AG04449 (cell line): Measurements from ENCODE around the gene TENT4B.

Experiments
- CTCF ChIA-PET: fragments of 350-600 bp; formaldehyde crosslinking; extraction: SDS; loops from one replicate; lab custom pipeline; 2021; ENCODE audit warnings: antibody characterized with exemption; lab: Yijun Ruan, JAX
- POLR2A ChIA-PET: fragments of 400-600, 350-600 bp; formaldehyde crosslinking; extraction: SDS; loops from one replicate; lab custom pipeline; 2020; ENCODE audit warnings: antibody characterized with exemption, inconsistent platforms; lab: Yijun Ruan, JAX
- DNase-seq: peaks from one replicate; pipeline ENCODE4 v3.0.0-alpha.2; 2010; ENCODE audit warnings: low read depth, low spot score
- H3K4me3 ChIP-seq: 2 replicates; pipeline ENCODE4 v1.5.1; 2011; ENCODE audit warnings: low read depth, mild to moderate bottlenecking, control low read depth, low read length
- TF ChIP-seq, protein P1 (sequence below): IDR thresholded peaks from one replicate; pipeline ENCODE4 v1.5.1; 2011; ENCODE audit warnings: mild to moderate bottlenecking, moderate library complexity, low read length, control low read depth, inconsistent platforms; ENCODE audit not compliant: insufficient read depth; ENCODE audit errors: missing control alignments

Gene TENT4B

GRCh38 chr16:50209546-50210265 is 56.6 kb downstream of the TENT4B start:
- no peak for DNase-seq
- TF ChIP-seq, protein P1, sequence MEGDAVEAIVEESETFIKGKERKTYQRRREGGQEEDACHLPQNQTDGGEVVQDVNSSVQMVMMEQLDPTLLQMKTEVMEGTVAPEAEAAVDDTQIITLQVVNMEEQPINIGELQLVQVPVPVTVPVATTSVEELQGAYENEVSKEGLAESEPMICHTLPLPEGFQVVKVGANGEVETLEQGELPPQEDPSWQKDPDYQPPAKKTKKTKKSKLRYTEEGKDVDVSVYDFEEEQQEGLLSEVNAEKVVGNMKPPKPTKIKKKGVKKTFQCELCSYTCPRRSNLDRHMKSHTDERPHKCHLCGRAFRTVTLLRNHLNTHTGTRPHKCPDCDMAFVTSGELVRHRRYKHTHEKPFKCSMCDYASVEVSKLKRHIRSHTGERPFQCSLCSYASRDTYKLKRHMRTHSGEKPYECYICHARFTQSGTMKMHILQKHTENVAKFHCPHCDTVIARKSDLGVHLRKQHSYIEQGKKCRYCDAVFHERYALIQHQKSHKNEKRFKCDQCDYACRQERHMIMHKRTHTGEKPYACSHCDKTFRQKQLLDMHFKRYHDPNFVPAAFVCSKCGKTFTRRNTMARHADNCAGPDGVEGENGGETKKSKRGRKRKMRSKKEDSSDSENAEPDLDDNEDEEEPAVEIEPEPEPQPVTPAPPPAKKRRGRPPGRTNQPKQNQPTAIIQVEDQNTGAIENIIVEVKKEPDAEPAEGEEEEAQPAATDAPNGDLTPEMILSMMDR, result no peak
- CTCF ChIA-PET, result interaction anchor here (0.6 to 13.0 kb wide), 46 partner anchors 9 to 802 kb away, joined by 3 to 249 read pairs (median 6); partner anchors contain the start of genes CNEP1R1 and HEATR3
- H3K4me3 ChIP-seq, result no peak overlapping the region
- POLR2A ChIA-PET, result interaction anchor here (1.8 kb wide), 1 partner anchor 185 kb away, joined by 7 read pairs; the partner anchor contains the start of gene CNEP1R1

DNA sequence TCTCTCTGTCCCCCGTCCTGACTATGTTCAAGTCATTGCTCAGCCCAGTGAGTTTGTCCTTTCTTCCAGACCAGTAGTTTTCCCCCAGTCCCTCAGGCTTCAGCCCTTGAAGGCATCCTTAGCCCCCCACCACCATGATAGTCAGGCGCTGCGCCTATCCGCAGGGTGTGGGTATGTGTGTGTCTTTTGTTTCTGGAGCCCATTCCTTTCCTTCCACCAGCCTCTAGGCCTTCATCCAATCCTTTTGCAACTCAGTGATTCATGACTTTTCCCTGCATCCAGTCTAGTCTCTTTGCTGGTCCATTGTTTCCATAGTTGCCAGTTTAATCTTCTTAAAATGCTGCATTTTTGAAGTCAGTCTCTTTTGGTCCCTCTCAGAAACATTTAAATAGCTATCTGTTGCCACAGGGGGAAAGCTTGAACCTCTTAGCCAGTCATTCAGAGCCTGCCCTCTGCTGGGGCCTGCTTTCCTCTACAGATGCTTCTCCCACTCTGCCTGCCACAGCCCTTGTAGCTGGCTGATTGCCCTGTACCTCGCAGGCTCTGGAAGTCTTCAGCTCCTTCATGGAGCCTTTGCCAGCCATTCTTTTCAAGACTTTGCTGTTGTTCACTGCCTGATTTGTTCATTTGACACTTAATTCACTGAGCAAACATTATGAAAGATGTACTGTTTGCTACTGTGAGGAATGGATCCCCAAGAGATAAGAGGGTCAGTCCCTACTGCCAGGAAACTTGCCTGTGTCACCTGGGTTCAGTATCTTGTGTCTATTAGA is 57.3 kb downstream of the TENT4B start:
- DNase-seq, result peak; percentile 75
- CTCF ChIA-PET, result interaction anchor here (0.6 to 13.0 kb wide), 64 partner anchors 9 to 803 kb away, joined by 3 to 249 read pairs (median 5); partner anchors contain the start of genes CNEP1R1 and HEATR3
- POLR2A ChIA-PET, result interaction anchor here (1.0 to 1.8 kb wide), 2 partner anchors 58 to 185 kb away, joined by 4 to 7 read pairs; partner anchors contain the start of gene CNEP1R1
- no peak overlapping the region for H3K4me3 ChIP-seq
- TF ChIP-seq, protein P1, result peak; percentile 91

GRCh38 chr16:50213939-50214519 is 60.9 kb downstream of the TENT4B start:
- no peak for DNase-seq
- TF ChIP-seq, protein P1, result peak; percentile 51
- CTCF ChIA-PET, result interaction anchor here (0.9 to 13.0 kb wide), 15 partner anchors 7 to 451 kb away, joined by 3 to 249 read pairs (median 8); partner anchors contain the start of genes CNEP1R1 and HEATR3
- no peak overlapping the region for H3K4me3 ChIP-seq
- POLR2A ChIA-PET, result no interaction called here

DNA sequence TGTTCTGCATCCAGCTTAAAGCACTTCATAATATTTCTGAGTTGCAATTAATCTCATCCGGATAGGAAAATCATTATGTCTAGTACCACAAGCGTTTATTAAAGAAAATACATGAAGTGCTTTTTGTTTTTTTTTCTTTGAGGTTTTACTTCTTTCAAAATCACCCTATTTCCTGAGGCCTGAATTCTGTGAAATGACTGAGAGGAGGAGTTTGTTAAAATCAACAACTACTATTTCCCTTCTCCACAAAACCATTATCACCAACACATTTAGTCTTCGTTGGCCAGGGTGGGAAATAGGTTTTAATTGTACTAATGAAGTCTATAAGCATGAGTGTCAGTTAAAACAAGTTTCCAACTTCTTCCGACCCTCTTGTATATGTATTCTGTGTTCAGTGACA is 62.6 kb downstream of the TENT4B start:
- CTCF ChIA-PET, result interaction anchor here (0.7 to 13.0 kb wide), 10 partner anchors 12 to 450 kb away, joined by 3 to 249 read pairs (median 4); partner anchors contain the start of gene CNEP1R1

DNA sequence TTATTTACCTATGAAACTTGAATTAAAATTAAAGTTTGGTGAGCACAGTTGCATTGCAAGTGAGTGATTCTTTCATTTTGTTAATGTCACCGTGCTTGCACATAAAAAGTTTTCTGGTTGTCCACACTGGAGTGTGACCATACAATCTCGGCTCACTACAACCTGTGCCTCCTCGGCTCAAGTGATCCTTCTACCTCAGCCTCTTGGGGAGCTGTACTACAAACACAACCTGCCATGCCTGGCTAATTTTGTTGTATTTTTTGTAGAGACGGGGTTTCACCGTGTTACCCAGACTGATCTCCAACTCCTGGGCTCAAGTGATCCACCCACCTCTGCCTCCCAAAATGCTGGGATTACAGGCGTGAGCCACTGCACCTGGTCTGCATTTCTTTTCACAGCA is 63.1 kb downstream of the TENT4B start:
- CTCF ChIA-PET, result interaction anchor here (0.9 to 13.0 kb wide), 7 partner anchors 14 to 449 kb away, joined by 3 to 249 read pairs (median 5); partner anchors contain the start of gene CNEP1R1
- H3K4me3 ChIP-seq, result no peak overlapping the region
- TF ChIP-seq, protein P1, result no peak
- POLR2A ChIA-PET, result no interaction called here
- DNase-seq, result no peak

More for the DNA sequence above, 62.6 kb downstream of the TENT4B start:
- TF ChIP-seq, protein P1, result no peak
- POLR2A ChIA-PET, result no interaction called here
- H3K4me3 ChIP-seq, result no peak overlapping the region
- DNase-seq, result no peak
